Activated naive CD8-positive, alpha-beta T cell treated with anti-CD3 and anti-CD28 coated beads, Interleukin-2, amount 50 U/mL, for 24 hours (primary cell): ENCODE data around the gene CCNQ.
A peak's percentile ranks its signal among the peaks of the same experiment; 100 is the strongest.

Experiments used
- ATAC-seq: fragments of 150-1000 bp; cut with Tn5 transposase; one replicate; pipeline ENCODE4 v1.10.0; 2021
- DNase-seq: peaks from one replicate; pipeline ENCODE4 v3.0.0; 2021
- H3K27ac Mint-ChIP-seq: one replicate; pipeline ENCODE4 v1.8.0; 2021; ENCODE audit warnings: mild to moderate bottlenecking, mixed read lengths
- H3K27me3 Mint-ChIP-seq: one replicate; pipeline ENCODE4 v1.8.0; 2021; ENCODE audit warnings: mixed read lengths
- H3K36me3 Mint-ChIP-seq: one replicate; pipeline ENCODE4 v1.8.0; 2021; ENCODE audit warnings: low read depth, mixed read lengths
- H3K4me1 Mint-ChIP-seq: one replicate; pipeline ENCODE4 v1.8.0; 2021; ENCODE audit warnings: mixed read lengths
- H3K4me3 Mint-ChIP-seq: one replicate; pipeline ENCODE4 v1.8.0; 2021; ENCODE audit warnings: mild to moderate bottlenecking, moderate library complexity, mixed read lengths
- H3K9me3 Mint-ChIP-seq: one replicate; pipeline ENCODE4 v1.8.0; 2021; ENCODE audit warnings: mixed read lengths

The CCNQ gene

GRCh38 chrX:153562546-153562945 lies 36.4 kb downstream of the CCNQ start:
- H3K4me1 Mint-ChIP-seq, result no peaks in the 10 kb centered on the region
- no peak overlapping the region for H3K4me3 Mint-ChIP-seq
- no peaks in the 10 kb centered on the region for H3K9me3 Mint-ChIP-seq
- no peak for DNase-seq
- no peak for ATAC-seq
- H3K27ac Mint-ChIP-seq, result no peak overlapping the region
- no peaks in the 10 kb centered on the region for H3K36me3 Mint-ChIP-seq
- no peaks in the 10 kb centered on the region for H3K27me3 Mint-ChIP-seq

GRCh38 chrX:153561337-153561736 lies 37.6 kb downstream of the CCNQ start:
- Mint-ChIP-seq H3K4me1 (no peaks in the 10 kb centered on the region), H3K9me3 (no peaks in the 10 kb centered on the region), H3K36me3 (no peaks in the 10 kb centered on the region), H3K27me3 (no peaks in the 10 kb centered on the region), H3K27ac (no peak overlapping the region), H3K4me3 (no peak overlapping the region)
- ATAC-seq, result no peak
- no peak for DNase-seq

GRCh38 chrX:153560466-153560865 lies 38.5 kb downstream of the CCNQ start:
- ATAC-seq (no peak), DNase-seq (no peak)
- Mint-ChIP-seq H3K9me3 (no peaks in the 10 kb centered on the region), H3K36me3 (no peaks in the 10 kb centered on the region), H3K27me3 (no peaks in the 10 kb centered on the region), H3K4me1 (no peaks in the 10 kb centered on the region), H3K4me3 (no peak overlapping the region), H3K27ac (no peak overlapping the region)

GRCh38 chrX:153560000-153560399 lies 38.9 kb downstream of the CCNQ start:
- ATAC-seq, result no peak

GRCh38 chrX:153557618-153558355 lies 41.2 kb downstream of the CCNQ start:
- H3K36me3 Mint-ChIP-seq, result no peaks in the 10 kb centered on the region
- no peaks in the 10 kb centered on the region for H3K27me3 Mint-ChIP-seq
- H3K4me1 Mint-ChIP-seq, result no peaks in the 10 kb centered on the region
- H3K27ac Mint-ChIP-seq, result no peak overlapping the region
- ATAC-seq (no peak), DNase-seq (no peak)
- no peaks in the 10 kb centered on the region for H3K9me3 Mint-ChIP-seq
- no peak overlapping the region for H3K4me3 Mint-ChIP-seq

More at GRCh38 chrX:153560000-153560399, 38.9 kb downstream of the CCNQ start:
- Mint-ChIP-seq H3K9me3 (no peaks in the 10 kb centered on the region), H3K36me3 (no peaks in the 10 kb centered on the region), H3K27me3 (no peaks in the 10 kb centered on the region), H3K4me3 (no peak overlapping the region), H3K27ac (no peak overlapping the region), H3K4me1 (no peaks in the 10 kb centered on the region)
- DNase-seq, result no peak

GRCh38 chrX:153556767-153557166 lies 42.2 kb downstream of the CCNQ start:
- no peaks in the 10 kb centered on the region for H3K27me3 Mint-ChIP-seq
- no peak overlapping the region for H3K27ac Mint-ChIP-seq
- no peaks in the 10 kb centered on the region for H3K9me3 Mint-ChIP-seq
- no peak for DNase-seq
- no peaks in the 10 kb centered on the region for H3K36me3 Mint-ChIP-seq
- H3K4me3 Mint-ChIP-seq, result no peak overlapping the region
- no peaks in the 10 kb centered on the region for H3K4me1 Mint-ChIP-seq
- no peak for ATAC-seq

GRCh38 chrX:153554519-153555167 lies 44.3 kb downstream of the CCNQ start:
- H3K27me3 Mint-ChIP-seq, result no peaks in the 10 kb centered on the region

GRCh38 chrX:153551135-153551534 lies 47.8 kb downstream of the CCNQ start:
- peaks cover 2% of the 10 kb centered on the region for H3K4me1 Mint-ChIP-seq
- no peaks in the 10 kb centered on the region for H3K36me3 Mint-ChIP-seq
- no peak overlapping the region for H3K27ac Mint-ChIP-seq
- no peak overlapping the region for H3K4me3 Mint-ChIP-seq
- peaks cover 2% of the 10 kb centered on the region for H3K27me3 Mint-ChIP-seq
- H3K9me3 Mint-ChIP-seq, result no peaks in the 10 kb centered on the region
- no peak for ATAC-seq
- no peak for DNase-seq

More at GRCh38 chrX:153554519-153555167, 44.3 kb downstream of the CCNQ start:
- Mint-ChIP-seq H3K4me1 (peaks cover 2% of the 10 kb centered on the region), H3K27ac (no peak overlapping the region), H3K4me3 (no peak overlapping the region), H3K9me3 (no peaks in the 10 kb centered on the region), H3K36me3 (no peaks in the 10 kb centered on the region)
- ATAC-seq (peak; percentile 33), DNase-seq (peak; percentile 57)

GRCh38 chrX:153549807-153550206 lies 49.1 kb downstream of the CCNQ start:
- ATAC-seq (no peak), DNase-seq (no peak)
- no peak overlapping the region for H3K27ac Mint-ChIP-seq
- H3K9me3 Mint-ChIP-seq, result no peaks in the 10 kb centered on the region
- H3K27me3 Mint-ChIP-seq, result peaks cover 2% of the 10 kb centered on the region
- no peaks in the 10 kb centered on the region for H3K36me3 Mint-ChIP-seq
- peaks cover 2% of the 10 kb centered on the region for H3K4me1 Mint-ChIP-seq
- H3K4me3 Mint-ChIP-seq, result no peak overlapping the region

GRCh38 chrX:153549231-153549630 lies 49.7 kb downstream of the CCNQ start:
- DNase-seq (no peak), ATAC-seq (no peak)
- Mint-ChIP-seq H3K4me3 (no peak overlapping the region), H3K4me1 (peaks cover 2% of the 10 kb centered on the region), H3K27ac (no peak overlapping the region), H3K27me3 (peaks cover 2% of the 10 kb centered on the region), H3K9me3 (no peaks in the 10 kb centered on the region), H3K36me3 (no peaks in the 10 kb centered on the region)

- H3K27me3 Mint-ChIP-seq, result peaks cover 2% of the 10 kb centered on the region
- H3K27ac Mint-ChIP-seq, result no peak overlapping the region
- no peak overlapping the region for H3K4me3 Mint-ChIP-seq
- H3K36me3 Mint-ChIP-seq, result no peaks in the 10 kb centered on the region
- peaks cover 2% of the 10 kb centered on the region for H3K4me1 Mint-ChIP-seq
- ATAC-seq (no peak), DNase-seq (no peak)
- H3K9me3 Mint-ChIP-seq, result no peaks in the 10 kb centered on the region
Measured at GRCh38 chrX:153547195-153547594, 51.7 kb downstream of the CCNQ start.

- ATAC-seq (no peak), DNase-seq (no peak)
- Mint-ChIP-seq H3K4me3 (no peak overlapping the region), H3K27me3 (peaks cover 2% of the 10 kb centered on the region), H3K4me1 (peaks cover 2% of the 10 kb centered on the region), H3K27ac (no peak overlapping the region), H3K9me3 (no peaks in the 10 kb centered on the region), H3K36me3 (no peaks in the 10 kb centered on the region)
Measured at GRCh38 chrX:153546386-153546785, 52.6 kb downstream of the CCNQ start.

GRCh38 chrX:153544727-153545126 lies 54.2 kb downstream of the CCNQ start:
- Mint-ChIP-seq H3K27ac (no peak overlapping the region), H3K36me3 (no peaks in the 10 kb centered on the region), H3K27me3 (peaks cover 2% of the 10 kb centered on the region), H3K4me3 (no peak overlapping the region), H3K9me3 (no peaks in the 10 kb centered on the region), H3K4me1 (no peaks in the 10 kb centered on the region)
- ATAC-seq (no peak), DNase-seq (no peak)

GRCh38 chrX:153539979-153540358 lies 59.0 kb downstream of the CCNQ start:
- Mint-ChIP-seq H3K4me1 (no peaks in the 10 kb centered on the region), H3K4me3 (no peak overlapping the region), H3K36me3 (no peaks in the 10 kb centered on the region), H3K27ac (no peak overlapping the region), H3K9me3 (no peaks in the 10 kb centered on the region), H3K27me3 (peaks cover 2% of the 10 kb centered on the region)
- no peak for DNase-seq
- no peak for ATAC-seq

- Mint-ChIP-seq H3K27ac (no peak overlapping the region), H3K36me3 (no peaks in the 10 kb centered on the region), H3K27me3 (peaks cover 2% of the 10 kb centered on the region), H3K9me3 (no peaks in the 10 kb centered on the region), H3K4me1 (no peaks in the 10 kb centered on the region), H3K4me3 (no peak overlapping the region)
- DNase-seq, result peak; percentile 59
- ATAC-seq, result peak; percentile 72
Measured at GRCh38 chrX:153539171-153539978, 59.6 kb downstream of the CCNQ start.
